ENCODE results near the gene TCIRG1. TPM values are rescaled to one million over a fixed set of nuclear protein-coding genes. Genes with fewer than 3 reads are reported as not detected.
A peak's percentile ranks its signal among the peaks of the same experiment; 100 is the strongest.

Gene TCIRG1
- total and polyA plus RNA-seq, 2 of the 13 experiments (the other 11 are each of a cell fraction or from before 2014, with no cell fraction given): 48.0 to 69.6 TPM

- TF ChIP-seq KDM5B (CRISPR knock-in tag; IDR thresholded peaks at IDR 0.05; ENCODE audit: borderline replicate concordance) (no peak), BRCA1 (CRISPR knock-in tag; IDR thresholded peaks at IDR 0.05) (no peak), GATA4 (IDR thresholded peaks at IDR 0.05; ENCODE audit: borderline replicate concordance, low read depth) (peak; percentile 93; the same call in 1 of the 2 replicates), DRAP1 (CRISPR knock-in tag; IDR thresholded peaks at IDR 0.05) (no peak; the same call in none of the 2 replicates), HNF4A (CRISPR knock-in tag; IDR thresholded peaks at IDR 0.05) (peak; percentile 86), ZNF512 (CRISPR knock-in tag; IDR thresholded peaks at IDR 0.05) (no peak), ZNF737 (CRISPR knock-in tag; IDR thresholded peaks at IDR 0.05; ENCODE audit: borderline replicate concordance) (no peak), ZNF710 (CRISPR knock-in tag; IDR thresholded peaks at IDR 0.05; ENCODE audit: borderline replicate concordance) (peak; percentile 72; the same call in 1 of the 2 replicates), HBP1 (CRISPR knock-in tag; IDR thresholded peaks at IDR 0.05; ENCODE audit: low read depth) (no peak), GABPB1 (CRISPR knock-in tag; IDR thresholded peaks at IDR 0.05) (peak; percentile 47; the same call in 1 of the 2 replicates), JUND (CRISPR knock-in tag; IDR thresholded peaks at IDR 0.05) (no peak), CHD4 (IDR thresholded peaks at IDR 0.05; ENCODE audit: borderline replicate concordance, low read length) (no peak; the same call in 1 of the 2 replicates), GTF3A (CRISPR knock-in tag; conservative IDR thresholded peaks at IDR 0.05) (no peak), UBTF (CRISPR knock-in tag; IDR thresholded peaks at IDR 0.05) (no peak; the same call in 1 of the 2 replicates), HMG20B (CRISPR knock-in tag; conservative IDR thresholded peaks at IDR 0.05) (peak; percentile 90), ZNF770 (CRISPR knock-in tag; IDR thresholded peaks at IDR 0.05) (peak; percentile 64), ZSCAN25 (CRISPR knock-in tag; IDR thresholded peaks at IDR 0.05) (no peak)
Observed at GRCh38 chr11:68099474-68100405, 60.9 kb downstream of the TCIRG1 start (continued).

Measured in HepG2 (cell line).